Peyer's patch (tissue), 4 donors: Measurements from ENCODE around the gene ARIH2.

ENCODE experiments used
- CTCF ChIP-seq, 6 experiments: fragments of 450-650 bp in 4 of 6; fragments of 200-600 bp in 2 of 6; sonication (generic) in 1 of 6; IDR thresholded peaks; one replicate each; pipeline ENCODE4 v1.5.1; 2017 to 2019; ENCODE audit warnings: antibody characterized with exemption in 6 of 6, mild to moderate bottlenecking in 3 of 6, moderate library complexity in 1 of 6
- POLR2A ChIP-seq, 2 donors: fragments of 450-650 bp; IDR thresholded peaks; one replicate each; pipeline ENCODE4 v1.5.1; 2017; ENCODE audit warnings: antibody characterized with exemption in 2 of 2, mild to moderate bottlenecking in 2 of 2, moderate library complexity in 2 of 2

- TF ChIP-seq CTCF (IDR thresholded peaks at IDR 0.05) (peak in 4 of 6 experiments; percentile 49 to 66 (median 52)), POLR2A (IDR thresholded peaks at IDR 0.05) (no peak)
These were observed 34.0 kb downstream of the ARIH2 start for GRCh38 chr3:48952510-48953118.
